D341Med (cell line): Measurements from ENCODE around the gene DDX25.
"Not testable (repeated sequence)": the region's sequence is repeated elsewhere in the genome, so short reads cannot be mapped to it uniquely, and the experiment has no call there.

ENCODE experiments used
- DNase-seq: peaks from one replicate; pipeline ENCODE4 v3.0.0; 2012; ENCODE audit warnings: low spot score

The DDX25 gene

GRCh38 chr11:125903711-125904659 lies at the start of gene DDX25:
Gene DDX25 (plus strand): TSS chr11:125904508. CDS start chr11:125904518, 10 bp downstream.
- peak; percentile 55 for DNase-seq

- DNase-seq = not testable (repeated sequence)
Measured at GRCh38 chr11:125857670-125858069, 46.6 kb upstream of the DDX25 start.

GRCh38 chr11:125862786-125863185 lies 41.5 kb upstream of the DDX25 start:
- DNase-seq = not testable (repeated sequence)

GRCh38 chr11:125865354-125865753 lies 39.0 kb upstream of the DDX25 start:
- DNase-seq = not testable (repeated sequence)

GRCh38 chr11:125869521-125869920 lies 34.8 kb upstream of the DDX25 start:
- no peak for DNase-seq

- DNase-seq = peak; percentile 73
Measured at GRCh38 chr11:125871391-125872137, 32.7 kb upstream of the DDX25 start.

- no peak for DNase-seq
Measured at GRCh38 chr11:125872138-125872491, 32.2 kb upstream of the DDX25 start.

- no peak for DNase-seq
Measured at GRCh38 chr11:125873881-125874555, 30.3 kb upstream of the DDX25 start.

GRCh38 chr11:125874556-125875124 lies 29.7 kb upstream of the DDX25 start:
- peak; percentile 64 for DNase-seq

- DNase-seq = no peak
Measured at GRCh38 chr11:125881291-125881690, 23.0 kb upstream of the DDX25 start.

- DNase-seq = no peak
Measured at GRCh38 chr11:125883375-125883774, 20.9 kb upstream of the DDX25 start.

- DNase-seq = no peak
Measured at GRCh38 chr11:125886997-125887372, 17.3 kb upstream of the DDX25 start.

- peak; percentile 78 for DNase-seq
Measured at GRCh38 chr11:125887373-125888324, 16.7 kb upstream of the DDX25 start, which contains the start of gene HYLS1. Gene HYLS1 (plus strand): TSS chr11:125887668. CDS start chr11:125899369, 11,701 bp downstream.

GRCh38 chr11:125890447-125891100 lies 13.7 kb upstream of the DDX25 start:
- no peak for DNase-seq

GRCh38 chr11:125892071-125892470 lies 12.2 kb upstream of the DDX25 start:
- no peak for DNase-seq

GRCh38 chr11:125892994-125893393 lies 11.3 kb upstream of the DDX25 start:
- no peak for DNase-seq

GRCh38 chr11:125901872-125902271 lies 2.4 kb upstream of the DDX25 start:
- DNase-seq = no peak

- no peak for DNase-seq
Measured at GRCh38 chr11:125902277-125902926, 1.9 kb upstream of the DDX25 start.

- DNase-seq = peak; percentile 92
Measured at GRCh38 chr11:125902927-125903710, 1.2 kb upstream of the DDX25 start, which contains the start of gene PUS3. Gene PUS3 (minus strand): TSS chr11:125903206. CDS start chr11:125896284, 6,922 bp downstream.
